ENCODE data around the gene AKR1B1.

AKR1B1 gene

DNA sequence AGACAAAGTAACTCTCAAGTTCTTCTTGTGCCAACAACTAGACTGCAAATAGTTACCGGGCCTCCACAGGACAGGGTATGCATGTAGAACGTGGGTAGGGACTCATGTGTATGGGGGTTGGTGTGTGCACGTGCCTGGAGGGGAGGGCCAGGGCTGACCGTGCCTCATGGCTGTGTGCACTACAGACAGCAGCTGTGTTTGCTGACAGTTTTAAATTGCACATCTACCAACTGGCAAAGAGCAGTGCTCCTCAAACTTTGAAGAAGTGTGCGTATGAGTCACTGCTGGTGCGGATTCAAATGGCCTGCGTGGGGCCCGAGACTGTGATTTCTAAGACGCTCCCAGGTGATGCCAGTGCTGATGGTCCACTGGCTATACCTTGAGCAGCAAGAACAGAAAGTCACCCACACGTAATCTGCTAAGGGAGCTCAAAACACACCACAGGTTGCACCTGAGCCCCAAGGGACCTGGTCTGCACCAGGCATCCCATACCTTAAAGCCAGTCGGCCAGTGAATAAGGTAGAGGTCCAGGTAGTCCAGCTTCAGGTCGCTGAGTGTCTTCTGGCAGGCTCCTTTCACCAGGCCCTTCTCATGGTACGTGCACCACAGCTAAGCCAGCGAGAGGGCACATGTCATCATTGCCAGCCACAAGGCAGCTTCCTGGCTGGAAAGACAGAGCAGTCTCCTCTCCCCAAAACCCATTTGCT lies 8.5 kb downstream of the AKR1B1 start:
- TF ChIP-seq SIN3A (IDR thresholded peaks at IDR 0.05; ENCODE audit: borderline replicate concordance, insufficient read depth, low read length) (no peak), POLR2AphosphoS5 (IDR thresholded peaks at IDR 0.05; ENCODE audit: low read depth, low read length) (no peak), TAF1 (IDR thresholded peaks at IDR 0.05; ENCODE audit: borderline replicate concordance, insufficient read depth, low read length) (no peak), FOXP2 (optimal IDR thresholded peaks at IDR 0.05; ENCODE audit: borderline replicate concordance, extremely low read depth, extremely low read length, insufficient read depth) (no peak)
- TF ChIP-seq, protein P1, sequence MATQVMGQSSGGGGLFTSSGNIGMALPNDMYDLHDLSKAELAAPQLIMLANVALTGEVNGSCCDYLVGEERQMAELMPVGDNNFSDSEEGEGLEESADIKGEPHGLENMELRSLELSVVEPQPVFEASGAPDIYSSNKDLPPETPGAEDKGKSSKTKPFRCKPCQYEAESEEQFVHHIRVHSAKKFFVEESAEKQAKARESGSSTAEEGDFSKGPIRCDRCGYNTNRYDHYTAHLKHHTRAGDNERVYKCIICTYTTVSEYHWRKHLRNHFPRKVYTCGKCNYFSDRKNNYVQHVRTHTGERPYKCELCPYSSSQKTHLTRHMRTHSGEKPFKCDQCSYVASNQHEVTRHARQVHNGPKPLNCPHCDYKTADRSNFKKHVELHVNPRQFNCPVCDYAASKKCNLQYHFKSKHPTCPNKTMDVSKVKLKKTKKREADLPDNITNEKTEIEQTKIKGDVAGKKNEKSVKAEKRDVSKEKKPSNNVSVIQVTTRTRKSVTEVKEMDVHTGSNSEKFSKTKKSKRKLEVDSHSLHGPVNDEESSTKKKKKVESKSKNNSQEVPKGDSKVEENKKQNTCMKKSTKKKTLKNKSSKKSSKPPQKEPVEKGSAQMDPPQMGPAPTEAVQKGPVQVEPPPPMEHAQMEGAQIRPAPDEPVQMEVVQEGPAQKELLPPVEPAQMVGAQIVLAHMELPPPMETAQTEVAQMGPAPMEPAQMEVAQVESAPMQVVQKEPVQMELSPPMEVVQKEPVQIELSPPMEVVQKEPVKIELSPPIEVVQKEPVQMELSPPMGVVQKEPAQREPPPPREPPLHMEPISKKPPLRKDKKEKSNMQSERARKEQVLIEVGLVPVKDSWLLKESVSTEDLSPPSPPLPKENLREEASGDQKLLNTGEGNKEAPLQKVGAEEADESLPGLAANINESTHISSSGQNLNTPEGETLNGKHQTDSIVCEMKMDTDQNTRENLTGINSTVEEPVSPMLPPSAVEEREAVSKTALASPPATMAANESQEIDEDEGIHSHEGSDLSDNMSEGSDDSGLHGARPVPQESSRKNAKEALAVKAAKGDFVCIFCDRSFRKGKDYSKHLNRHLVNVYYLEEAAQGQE (IDR thresholded peaks at IDR 0.05; ENCODE audit: insufficient read depth in 1 of 2, low read depth in 2 of 2, low read length in 2 of 2): no peak

GRCh38 chr7:134449680-134450079 lies 9.2 kb downstream of the AKR1B1 start:
- TF ChIP-seq POLR2AphosphoS5 (IDR thresholded peaks at IDR 0.05; ENCODE audit: low read depth, low read length) (no peak), SIN3A (IDR thresholded peaks at IDR 0.05; ENCODE audit: borderline replicate concordance, insufficient read depth, low read length) (no peak), TAF1 (IDR thresholded peaks at IDR 0.05; ENCODE audit: borderline replicate concordance, insufficient read depth, low read length) (no peak), FOXP2 (optimal IDR thresholded peaks at IDR 0.05; ENCODE audit: borderline replicate concordance, extremely low read depth, extremely low read length, insufficient read depth) (no peak)
- TF ChIP-seq, protein P1 (IDR thresholded peaks at IDR 0.05; ENCODE audit: insufficient read depth in 1 of 2, low read depth in 2 of 2, low read length in 2 of 2): no peak

DNA sequence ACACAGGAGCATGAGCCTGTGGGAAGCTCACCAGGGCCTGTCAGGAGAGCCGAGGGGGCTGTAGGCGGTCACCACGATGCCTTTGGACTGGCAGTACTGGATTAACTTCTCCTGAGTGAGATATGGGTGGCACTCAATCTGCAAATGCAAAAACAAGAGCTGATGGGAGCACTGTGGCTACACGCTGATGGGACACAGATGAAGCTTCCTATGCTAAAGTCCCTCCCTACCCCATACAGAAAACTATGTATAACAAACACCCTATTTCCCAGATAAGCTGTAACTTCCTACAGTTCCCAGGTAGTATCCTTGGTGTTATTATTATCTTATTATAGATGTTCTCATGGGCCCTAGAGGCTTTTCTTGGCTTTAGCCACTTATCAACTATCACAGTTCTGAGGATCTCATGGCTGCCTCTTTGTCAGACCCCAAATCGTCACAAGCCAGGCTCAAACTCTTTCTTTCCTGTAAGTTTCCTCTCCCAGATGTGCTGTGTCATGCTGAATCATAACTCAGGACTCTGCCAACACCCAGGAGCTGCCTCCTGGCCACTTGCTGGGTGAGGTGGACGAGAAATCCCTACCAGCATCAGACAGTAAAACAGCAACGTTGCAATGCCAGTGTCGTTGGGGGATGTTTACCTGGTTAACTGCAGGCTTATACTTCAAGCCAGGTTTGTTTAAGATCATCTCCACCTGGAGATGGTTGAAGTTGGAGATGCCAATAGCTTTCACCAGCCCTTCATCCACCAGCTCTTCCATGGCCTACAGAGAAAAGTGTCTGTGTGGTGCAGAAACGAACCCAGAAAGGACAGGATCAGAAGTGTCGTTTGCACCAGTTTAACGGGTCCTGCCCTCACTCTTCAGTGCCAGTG lies 10.3 kb downstream of the AKR1B1 start:
- TF ChIP-seq, protein P1 (IDR thresholded peaks at IDR 0.05; ENCODE audit: insufficient read depth in 1 of 2, low read depth in 2 of 2, low read length in 2 of 2): no peak
- TF ChIP-seq FOXP2 (optimal IDR thresholded peaks at IDR 0.05; ENCODE audit: borderline replicate concordance, extremely low read depth, extremely low read length, insufficient read depth): no peak
- no peak for TF ChIP-seq TAF1 (IDR thresholded peaks at IDR 0.05; ENCODE audit: borderline replicate concordance, insufficient read depth, low read length)
- no peak for TF ChIP-seq POLR2AphosphoS5 (IDR thresholded peaks at IDR 0.05; ENCODE audit: low read depth, low read length)
- no peak for TF ChIP-seq SIN3A (IDR thresholded peaks at IDR 0.05; ENCODE audit: borderline replicate concordance, insufficient read depth, low read length)

DNA sequence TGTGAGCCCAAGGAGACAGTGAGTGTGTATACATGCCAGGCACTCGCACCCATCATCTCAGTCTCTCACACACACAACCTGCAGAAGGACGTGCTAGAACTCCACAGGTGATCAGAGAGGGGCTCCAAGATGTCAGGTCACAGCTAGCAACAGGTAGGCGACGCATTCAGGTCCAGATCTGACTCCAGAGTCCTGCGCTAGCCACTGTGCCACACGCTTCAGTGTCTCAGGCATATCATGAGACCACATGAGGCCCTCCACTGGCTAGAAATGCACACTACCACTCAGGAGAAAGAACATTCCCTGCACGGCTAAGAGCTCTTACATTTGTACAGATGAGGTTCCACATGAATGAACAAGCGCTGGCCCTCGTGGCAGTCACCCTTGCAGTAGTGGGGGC lies 11.5 kb downstream of the AKR1B1 start:
- TF ChIP-seq TAF1 (IDR thresholded peaks at IDR 0.05; ENCODE audit: borderline replicate concordance, insufficient read depth, low read length) (no peak), POLR2AphosphoS5 (IDR thresholded peaks at IDR 0.05; ENCODE audit: low read depth, low read length) (no peak), SIN3A (IDR thresholded peaks at IDR 0.05; ENCODE audit: borderline replicate concordance, insufficient read depth, low read length) (no peak), FOXP2 (optimal IDR thresholded peaks at IDR 0.05; ENCODE audit: borderline replicate concordance, extremely low read depth, extremely low read length, insufficient read depth) (no peak)
- TF ChIP-seq, protein P1 (IDR thresholded peaks at IDR 0.05; ENCODE audit: insufficient read depth in 1 of 2, low read depth in 2 of 2, low read length in 2 of 2): no peak
